A673 (cell line): ENCODE measurements around the gene TMPRSS13.

Experiments used
- EZH2 ChIP-seq: fragments of 200-600 bp; sonication (generic); IDR thresholded peaks from 2 replicates; pipeline ENCODE4 v1.6.1; 2017; ENCODE audit warnings: borderline replicate concordance, low read depth, mild to moderate bottlenecking, mixed read lengths, antibody characterized with exemption, low read length; ENCODE audit not compliant: poor library complexity, severe bottlenecking
- TF ChIP-seq, protein P1 (sequence below): fragments of 300-800, 200-600 bp; sonication (generic); conservative IDR thresholded peaks from 2 replicates; pipeline ENCODE4 v1.5.1; 2017; ENCODE audit warnings: low read depth, mild to moderate bottlenecking, antibody characterized with exemption, low read length, moderate library complexity, mixed read lengths

DNA sequence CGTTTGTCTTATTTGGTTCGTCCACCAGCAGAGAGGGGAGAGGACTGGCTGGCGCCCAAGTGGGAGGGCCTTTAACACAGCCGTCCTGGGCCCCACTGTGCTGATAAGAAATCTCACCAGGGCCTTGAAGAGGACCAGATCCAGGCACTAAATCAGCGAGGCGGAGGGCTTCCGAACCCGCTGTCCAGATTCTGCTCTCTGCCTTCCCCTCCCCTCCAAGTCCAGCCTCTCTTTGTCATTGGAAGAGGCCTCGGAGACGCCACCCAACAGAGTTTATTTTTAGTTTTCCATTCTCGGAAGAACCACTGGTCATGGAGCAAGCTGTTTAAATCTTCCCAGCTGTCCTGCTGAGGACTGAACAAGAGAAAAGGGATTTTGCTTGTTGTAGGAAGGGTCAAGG is 43.4 kb downstream of the TMPRSS13 start:
- TF ChIP-seq, protein P1, sequence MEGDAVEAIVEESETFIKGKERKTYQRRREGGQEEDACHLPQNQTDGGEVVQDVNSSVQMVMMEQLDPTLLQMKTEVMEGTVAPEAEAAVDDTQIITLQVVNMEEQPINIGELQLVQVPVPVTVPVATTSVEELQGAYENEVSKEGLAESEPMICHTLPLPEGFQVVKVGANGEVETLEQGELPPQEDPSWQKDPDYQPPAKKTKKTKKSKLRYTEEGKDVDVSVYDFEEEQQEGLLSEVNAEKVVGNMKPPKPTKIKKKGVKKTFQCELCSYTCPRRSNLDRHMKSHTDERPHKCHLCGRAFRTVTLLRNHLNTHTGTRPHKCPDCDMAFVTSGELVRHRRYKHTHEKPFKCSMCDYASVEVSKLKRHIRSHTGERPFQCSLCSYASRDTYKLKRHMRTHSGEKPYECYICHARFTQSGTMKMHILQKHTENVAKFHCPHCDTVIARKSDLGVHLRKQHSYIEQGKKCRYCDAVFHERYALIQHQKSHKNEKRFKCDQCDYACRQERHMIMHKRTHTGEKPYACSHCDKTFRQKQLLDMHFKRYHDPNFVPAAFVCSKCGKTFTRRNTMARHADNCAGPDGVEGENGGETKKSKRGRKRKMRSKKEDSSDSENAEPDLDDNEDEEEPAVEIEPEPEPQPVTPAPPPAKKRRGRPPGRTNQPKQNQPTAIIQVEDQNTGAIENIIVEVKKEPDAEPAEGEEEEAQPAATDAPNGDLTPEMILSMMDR, result no peak
- no peak for TF ChIP-seq EZH2
